Activated naive CD4-positive, alpha-beta T cell (primary cell): ENCODE results near the gene PKD1.

Source experiments
- DNase-seq, 4 experiments: peaks; one replicate each; lab custom pipeline; 2025; lab: John Stamatoyannopoulos, UW

Gene PKD1

GRCh38 chr16:2046893-2047329 lies 88.8 kb downstream of the PKD1 start:
- no peak for DNase-seq

- DNase-seq: no peak
Observed at GRCh38 chr16:2045965-2046892, 89.5 kb downstream of the PKD1 start.

GRCh38 chr16:2044541-2044940 lies 91.2 kb downstream of the PKD1 start:
- no peak for DNase-seq

- no peak for DNase-seq
Observed at GRCh38 chr16:2043667-2044451, 91.8 kb downstream of the PKD1 start.

- DNase-seq: no peak
Observed at GRCh38 chr16:2042986-2043666, 92.6 kb downstream of the PKD1 start.

- DNase-seq: no peak
Observed at GRCh38 chr16:2042171-2042985, 93.3 kb downstream of the PKD1 start.

- no peak for DNase-seq
Observed at GRCh38 chr16:2040787-2041522, 94.7 kb downstream of the PKD1 start.

- no peak for DNase-seq
Observed at GRCh38 chr16:2040041-2040786, 95.5 kb downstream of the PKD1 start.

GRCh38 chr16:2039274-2040031 lies 96.2 kb downstream of the PKD1 start:
- DNase-seq: no peak
